Measurements from ENCODE around the gene LIM2.
"Not testable (repeated sequence)": the region's sequence is repeated elsewhere in the genome, so short reads cannot be mapped to it uniquely, and the experiment has no call there.

LIM2 gene

DNA sequence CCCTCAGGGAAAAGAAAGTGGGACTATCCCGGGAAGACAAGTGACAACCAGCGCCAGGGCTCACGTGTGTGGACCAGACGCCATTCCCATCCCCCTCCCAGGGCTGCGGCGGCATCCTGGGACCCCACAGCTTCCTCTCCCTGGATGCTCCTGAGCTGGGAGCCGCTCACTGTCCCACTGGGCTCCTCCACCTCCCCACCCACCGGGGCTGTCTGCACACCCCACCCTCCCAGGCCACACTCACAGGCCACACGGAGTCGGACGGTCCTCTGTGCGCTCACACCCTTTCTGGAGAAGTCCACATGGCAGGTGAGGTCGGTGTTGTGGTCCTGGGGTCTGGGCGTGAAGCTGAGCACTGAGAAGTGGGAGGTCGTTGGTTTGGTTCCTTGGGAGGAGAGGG lies 28.6 kb upstream of the LIM2 start:
- ATAC-seq (replicated peaks; ENCODE audit: extremely low read depth, poor library complexity, severe bottlenecking); H3K4me3 Mint-ChIP-seq; H3K27ac Mint-ChIP-seq (ENCODE audit: low read depth); H3K9me3 Mint-ChIP-seq; H3K36me3 Mint-ChIP-seq (ENCODE audit: insufficient read depth); DNase-seq (ENCODE audit: low spot score in 2 of 2); H3K4me1 Mint-ChIP-seq: not testable (repeated sequence)
- H3K27me3 Mint-ChIP-seq: peaks cover 28% of the 10 kb centered on the region

GRCh38 chr19:51415187-51415586 lies 27.4 kb upstream of the LIM2 start:
- Mint-ChIP-seq H3K4me1 (peaks cover 6% of the 10 kb centered on the region), H3K27ac (ENCODE audit: low read depth) (no peak overlapping the region), H3K4me3 (no peak overlapping the region), H3K9me3 (no peaks in the 10 kb centered on the region), H3K27me3 (peaks cover 27% of the 10 kb centered on the region), H3K36me3 (ENCODE audit: insufficient read depth) (peaks cover 1% of the 10 kb centered on the region)
- DNase-seq (ENCODE audit: low spot score in 2 of 2) (no peak), ATAC-seq (replicated peaks; ENCODE audit: extremely low read depth, poor library complexity, severe bottlenecking) (no peak)

DNA sequence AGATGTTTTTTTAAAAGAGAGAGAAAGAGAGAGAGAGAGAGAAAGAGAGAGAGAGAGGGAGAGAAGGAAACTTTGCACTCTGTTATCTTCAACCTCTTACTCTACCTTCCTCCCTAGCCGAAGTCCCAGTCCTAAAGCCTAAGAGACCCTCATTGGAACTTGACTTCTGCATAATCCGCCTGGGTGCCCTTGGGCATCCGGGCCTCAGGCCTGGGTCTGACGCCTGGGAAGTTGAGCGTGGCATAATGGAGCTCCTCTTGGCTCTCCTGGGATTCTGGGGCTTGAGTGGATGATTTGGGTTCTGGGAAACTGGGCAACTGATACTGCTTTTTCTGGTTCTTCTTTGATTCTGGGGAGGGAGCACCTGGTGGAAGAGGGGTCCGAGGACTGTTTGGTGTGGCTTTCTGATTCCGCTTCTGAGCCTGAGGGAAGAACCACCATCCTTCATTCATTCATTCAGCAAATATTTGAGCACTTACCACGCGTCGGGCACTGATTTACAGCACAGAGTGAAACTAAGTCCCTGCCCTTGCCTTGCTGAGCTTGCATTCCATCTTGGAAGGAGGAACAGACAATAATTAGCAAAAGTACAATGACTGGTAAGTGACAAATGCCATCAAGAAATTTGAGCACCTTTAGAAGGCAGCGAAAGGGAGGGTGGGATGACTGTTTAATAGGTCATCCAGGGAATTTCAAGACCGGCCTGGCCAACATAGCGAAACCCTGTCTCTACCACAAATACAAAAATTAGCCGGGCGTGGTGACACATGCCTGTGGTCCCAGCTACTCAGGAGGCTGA lies 23.4 kb upstream of the LIM2 start:
- Mint-ChIP-seq H3K4me3 (no peak overlapping the region), H3K9me3 (no peaks in the 10 kb centered on the region), H3K4me1 (peaks cover 6% of the 10 kb centered on the region), H3K27me3 (no peaks in the 10 kb centered on the region), H3K27ac (ENCODE audit: low read depth) (no peak overlapping the region), H3K36me3 (ENCODE audit: insufficient read depth) (peaks cover 1% of the 10 kb centered on the region)
- DNase-seq (ENCODE audit: low spot score in 2 of 2): no peak
- ATAC-seq (replicated peaks; ENCODE audit: extremely low read depth, poor library complexity, severe bottlenecking): no peak

DNA sequence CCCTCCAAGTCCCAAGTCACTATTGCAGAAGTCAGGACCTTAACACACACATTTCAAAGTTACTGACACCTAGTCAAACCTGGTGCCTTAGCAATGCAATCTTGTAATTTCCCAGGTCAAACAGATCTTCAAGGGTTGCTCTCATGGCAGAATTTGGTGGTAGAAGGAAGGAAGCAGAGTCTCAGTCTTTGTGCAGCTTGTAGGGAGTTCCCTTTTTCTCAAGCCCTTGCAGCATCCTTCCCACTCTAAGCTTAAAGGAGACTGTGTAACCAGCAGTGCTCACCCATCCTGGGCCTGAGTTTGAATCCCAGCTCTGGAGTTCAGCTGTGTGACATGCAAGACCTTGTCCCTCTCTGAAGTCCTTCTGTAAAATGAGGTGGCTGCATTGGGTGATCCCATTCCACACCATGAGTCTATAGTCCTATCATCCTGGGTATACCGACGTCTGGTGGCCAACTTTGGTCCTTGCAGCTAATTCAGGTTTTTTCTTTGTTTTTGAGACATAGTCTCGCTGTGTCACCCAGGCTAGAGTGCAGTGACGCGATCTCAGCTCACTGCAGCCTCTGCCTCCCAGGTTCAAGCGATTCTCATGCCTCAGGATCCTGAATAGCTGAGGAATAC lies 19.8 kb upstream of the LIM2 start:
- peak; percentile 68 for ATAC-seq (replicated peaks; ENCODE audit: extremely low read depth, poor library complexity, severe bottlenecking)
- no peaks in the 10 kb centered on the region for H3K27me3 Mint-ChIP-seq
- peak in 1 of 2 donors; percentile 33 for DNase-seq (ENCODE audit: low spot score in 2 of 2)
- no peak overlapping the region for H3K4me3 Mint-ChIP-seq
- no peak overlapping the region for H3K27ac Mint-ChIP-seq (ENCODE audit: low read depth)
- no peaks in the 10 kb centered on the region for H3K36me3 Mint-ChIP-seq (ENCODE audit: insufficient read depth)
- H3K4me1 Mint-ChIP-seq: peaks cover 6% of the 10 kb centered on the region
- H3K9me3 Mint-ChIP-seq: no peaks in the 10 kb centered on the region

DNA sequence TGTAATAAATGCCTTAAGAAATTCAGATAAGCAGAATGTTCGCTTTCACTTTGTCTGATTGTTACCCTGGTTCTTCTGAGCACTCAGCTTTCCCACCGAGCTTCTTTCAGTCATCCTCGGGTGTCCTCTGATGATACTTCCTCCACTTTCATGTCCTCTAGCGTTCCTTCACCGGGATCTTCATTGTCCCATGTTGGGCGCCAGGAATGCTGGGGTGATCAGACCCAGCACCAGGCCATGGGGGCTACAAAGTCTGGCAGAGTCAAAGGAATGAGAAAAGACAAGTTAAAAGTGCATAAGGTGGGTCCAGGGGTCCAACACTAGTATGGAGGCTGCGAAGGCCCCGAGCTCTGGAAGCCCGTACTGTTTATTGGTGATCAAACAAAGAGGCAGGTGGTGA lies 14.3 kb upstream of the LIM2 start:
- no peak for DNase-seq (ENCODE audit: low spot score in 2 of 2)
- Mint-ChIP-seq H3K27me3 (no peaks in the 10 kb centered on the region), H3K4me1 (peaks cover 7% of the 10 kb centered on the region), H3K27ac (ENCODE audit: low read depth) (no peak overlapping the region), H3K9me3 (peaks cover 8% of the 10 kb centered on the region), H3K36me3 (ENCODE audit: insufficient read depth) (no peaks in the 10 kb centered on the region), H3K4me3 (no peak overlapping the region)
- ATAC-seq (replicated peaks; ENCODE audit: extremely low read depth, poor library complexity, severe bottlenecking): no peak

DNA sequence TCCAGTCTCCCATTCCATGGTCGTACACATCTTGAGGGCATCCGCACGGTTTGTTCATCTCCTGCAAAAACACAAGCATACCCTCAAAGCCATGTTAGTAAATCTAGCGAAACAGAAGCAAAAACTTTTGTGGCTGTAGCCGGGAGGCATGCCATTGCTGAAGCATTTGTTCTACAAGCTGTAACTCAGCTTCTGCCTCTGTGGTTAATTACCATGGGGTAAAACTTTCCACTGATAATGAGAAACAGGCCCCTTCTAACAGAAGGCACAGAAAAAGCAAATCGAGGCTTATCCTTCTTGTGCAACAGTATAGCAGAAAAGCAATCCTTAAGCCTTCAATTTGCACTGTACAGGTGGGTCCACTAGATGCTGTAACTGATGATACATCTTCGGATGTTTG lies 12.2 kb upstream of the LIM2 start:
- not testable (repeated sequence) for H3K27ac Mint-ChIP-seq (ENCODE audit: low read depth); H3K4me3 Mint-ChIP-seq; H3K9me3 Mint-ChIP-seq; H3K27me3 Mint-ChIP-seq; H3K36me3 Mint-ChIP-seq (ENCODE audit: insufficient read depth); ATAC-seq (replicated peaks; ENCODE audit: extremely low read depth, poor library complexity, severe bottlenecking); DNase-seq (ENCODE audit: low spot score in 2 of 2)
- peaks cover 12% of the 10 kb centered on the region for H3K4me1 Mint-ChIP-seq

GRCh38 chr19:51399231-51399630 lies 11.5 kb upstream of the LIM2 start:
- H3K27me3 Mint-ChIP-seq: no peaks in the 10 kb centered on the region
- no peak for ATAC-seq (replicated peaks; ENCODE audit: extremely low read depth, poor library complexity, severe bottlenecking)
- peaks cover 19% of the 10 kb centered on the region for H3K4me1 Mint-ChIP-seq

DNA sequence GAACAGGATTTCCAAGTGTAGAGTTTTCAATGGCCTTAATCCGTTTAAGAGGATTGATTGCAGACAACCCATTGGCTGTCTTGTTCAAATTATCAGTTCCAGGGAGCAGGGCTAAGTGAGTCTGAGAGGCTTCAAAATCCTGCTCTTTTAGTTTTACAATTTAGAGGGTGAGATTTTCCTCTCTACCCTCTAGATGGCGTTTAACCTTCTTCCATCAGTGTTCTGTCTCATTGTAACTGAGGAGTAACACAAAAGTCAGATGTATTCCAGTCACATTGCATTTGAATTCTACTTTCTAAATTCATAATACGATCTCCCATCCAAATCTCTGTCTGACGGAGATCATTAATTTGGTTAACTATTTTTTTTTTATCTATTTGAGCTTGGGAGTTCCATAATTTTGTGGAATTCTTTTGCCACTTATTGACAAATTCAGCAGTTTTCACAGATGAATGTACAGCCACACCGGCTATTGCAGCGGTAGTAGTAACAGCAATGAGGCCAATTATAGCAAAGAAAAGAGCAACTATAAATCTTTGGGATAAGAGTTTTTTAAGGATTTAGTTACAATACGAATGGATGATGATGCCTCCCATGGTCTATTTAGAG lies 10.4 kb upstream of the LIM2 start:
- DNase-seq (ENCODE audit: low spot score in 2 of 2) (no peak), ATAC-seq (replicated peaks; ENCODE audit: extremely low read depth, poor library complexity, severe bottlenecking) (no peak)
- no peaks in the 10 kb centered on the region for H3K27me3 Mint-ChIP-seq
- peaks cover 24% of the 10 kb centered on the region for H3K4me1 Mint-ChIP-seq
- peaks cover 8% of the 10 kb centered on the region for H3K9me3 Mint-ChIP-seq
- peaks cover 3% of the 10 kb centered on the region for H3K36me3 Mint-ChIP-seq (ENCODE audit: insufficient read depth)
- H3K4me3 Mint-ChIP-seq: no peak overlapping the region
- H3K27ac Mint-ChIP-seq (ENCODE audit: low read depth): peak overlapping the region; percentile 44

More at GRCh38 chr19:51399231-51399630, 11.5 kb upstream of the LIM2 start:
- Mint-ChIP-seq H3K36me3 (ENCODE audit: insufficient read depth) (peaks cover 3% of the 10 kb centered on the region), H3K9me3 (peaks cover 8% of the 10 kb centered on the region), H3K27ac (ENCODE audit: low read depth) (no peak overlapping the region), H3K4me3 (no peak overlapping the region)
- no peak for DNase-seq (ENCODE audit: low spot score in 2 of 2)

DNA sequence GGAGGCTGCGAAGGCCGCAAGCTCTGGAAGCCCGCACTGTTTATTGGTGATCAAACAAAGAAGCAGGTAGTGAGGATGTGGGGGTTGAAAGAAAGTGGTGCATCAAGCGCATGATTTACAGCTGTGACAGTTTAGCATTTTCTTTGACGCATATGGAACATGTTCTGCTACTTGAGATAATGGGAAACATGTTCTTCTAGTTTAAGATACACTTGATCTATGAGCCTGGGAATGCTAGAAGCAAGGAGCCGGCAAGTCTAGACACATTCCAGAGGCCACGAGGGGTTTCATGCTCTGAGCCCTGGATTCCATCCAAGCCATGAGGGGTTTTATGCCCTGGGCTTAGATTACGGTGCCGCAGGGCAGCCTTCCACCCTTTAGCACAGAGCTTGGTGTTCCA lies 9.7 kb upstream of the LIM2 start:
- H3K27ac Mint-ChIP-seq (ENCODE audit: low read depth); H3K4me3 Mint-ChIP-seq; H3K27me3 Mint-ChIP-seq; H3K9me3 Mint-ChIP-seq; ATAC-seq (replicated peaks; ENCODE audit: extremely low read depth, poor library complexity, severe bottlenecking); H3K36me3 Mint-ChIP-seq (ENCODE audit: insufficient read depth); DNase-seq (ENCODE audit: low spot score in 2 of 2): not testable (repeated sequence)
- H3K4me1 Mint-ChIP-seq: peaks cover 24% of the 10 kb centered on the region

DNA sequence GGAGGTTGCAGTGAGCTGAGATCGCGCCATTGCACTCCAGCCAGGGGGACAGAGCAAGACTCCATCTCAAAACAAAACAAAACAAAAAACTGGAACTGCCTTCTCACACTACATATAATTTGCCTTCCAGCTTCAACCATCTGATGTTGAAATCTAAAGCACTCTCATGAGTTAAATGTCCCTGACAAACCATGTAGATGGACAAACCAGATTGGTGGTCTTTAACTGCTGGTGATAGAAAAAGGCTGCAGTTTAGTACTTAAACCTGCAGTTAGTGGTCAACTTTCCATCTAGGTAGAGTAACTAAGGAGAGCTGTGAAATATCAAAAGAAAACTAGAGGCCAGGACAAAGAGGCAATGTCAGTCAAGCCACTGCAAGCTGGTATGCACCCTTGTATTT lies 8.4 kb upstream of the LIM2 start:
- Mint-ChIP-seq H3K27ac (ENCODE audit: low read depth) (peak overlapping the region; percentile 98), H3K9me3 (no peaks in the 10 kb centered on the region), H3K4me1 (peaks cover 28% of the 10 kb centered on the region), H3K27me3 (no peaks in the 10 kb centered on the region), H3K36me3 (ENCODE audit: insufficient read depth) (peaks cover 3% of the 10 kb centered on the region), H3K4me3 (no peak overlapping the region)
- DNase-seq (ENCODE audit: low spot score in 2 of 2) (no peak), ATAC-seq (replicated peaks; ENCODE audit: extremely low read depth, poor library complexity, severe bottlenecking) (no peak)

GRCh38 chr19:51394050-51394836 lies 6.5 kb upstream of the LIM2 start:
- ATAC-seq (replicated peaks; ENCODE audit: extremely low read depth, poor library complexity, severe bottlenecking) (peak; percentile 76), DNase-seq (ENCODE audit: low spot score in 2 of 2) (peak; percentile 69 to 86)
- H3K9me3 Mint-ChIP-seq: no peaks in the 10 kb centered on the region
- no peaks in the 10 kb centered on the region for H3K27me3 Mint-ChIP-seq
- H3K36me3 Mint-ChIP-seq (ENCODE audit: insufficient read depth): peaks cover 7% of the 10 kb centered on the region
- H3K4me1 Mint-ChIP-seq: peaks cover 45% of the 10 kb centered on the region
- peak overlapping the region; percentile 80 for H3K4me3 Mint-ChIP-seq
- peak overlapping the region; percentile 98 for H3K27ac Mint-ChIP-seq (ENCODE audit: low read depth)

DNA sequence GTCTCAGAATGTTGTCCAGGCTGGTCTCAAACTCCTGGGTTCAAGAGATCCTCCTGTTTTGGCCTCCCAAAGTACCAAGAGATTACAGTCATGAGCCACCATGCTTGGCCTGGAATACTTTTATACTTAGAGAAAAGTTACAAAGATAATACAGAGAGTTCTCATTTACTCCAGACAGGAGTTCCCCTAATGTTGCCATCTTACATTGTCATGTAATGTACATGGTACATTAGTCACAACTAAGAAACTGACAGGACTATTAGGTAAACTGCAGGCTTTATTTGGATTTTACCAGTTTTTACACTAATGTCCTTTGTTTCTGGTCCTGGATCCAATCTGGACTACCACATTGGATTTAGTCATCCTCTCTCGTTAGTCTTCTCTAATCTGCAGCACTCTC lies 4.9 kb upstream of the LIM2 start:
- ATAC-seq (replicated peaks; ENCODE audit: extremely low read depth, poor library complexity, severe bottlenecking) (no peak), DNase-seq (ENCODE audit: low spot score in 2 of 2) (no peak)
- H3K9me3 Mint-ChIP-seq: no peaks in the 10 kb centered on the region
- H3K4me3 Mint-ChIP-seq: peak overlapping the region; percentile 32
- no peak overlapping the region for H3K27ac Mint-ChIP-seq (ENCODE audit: low read depth)
- peaks cover 50% of the 10 kb centered on the region for H3K4me1 Mint-ChIP-seq
- H3K27me3 Mint-ChIP-seq: no peaks in the 10 kb centered on the region
- peaks cover 7% of the 10 kb centered on the region for H3K36me3 Mint-ChIP-seq (ENCODE audit: insufficient read depth)
